GM18508 (cell line): Measurements from ENCODE around the gene VIPR2.
"Not testable (repeated sequence)": the region's sequence is repeated elsewhere in the genome, so short reads cannot be mapped to it uniquely, and the experiment has no call there.

Source experiments
- ATAC-seq: cut with Tn5 transposase; IDR thresholded peaks from one replicate; pipeline ENCODE4 v1.9.1; 2021; ENCODE audit warnings: moderate number of reproducible peaks; ENCODE audit not compliant: insufficient read depth, unreplicated experiment

VIPR2 gene

DNA sequence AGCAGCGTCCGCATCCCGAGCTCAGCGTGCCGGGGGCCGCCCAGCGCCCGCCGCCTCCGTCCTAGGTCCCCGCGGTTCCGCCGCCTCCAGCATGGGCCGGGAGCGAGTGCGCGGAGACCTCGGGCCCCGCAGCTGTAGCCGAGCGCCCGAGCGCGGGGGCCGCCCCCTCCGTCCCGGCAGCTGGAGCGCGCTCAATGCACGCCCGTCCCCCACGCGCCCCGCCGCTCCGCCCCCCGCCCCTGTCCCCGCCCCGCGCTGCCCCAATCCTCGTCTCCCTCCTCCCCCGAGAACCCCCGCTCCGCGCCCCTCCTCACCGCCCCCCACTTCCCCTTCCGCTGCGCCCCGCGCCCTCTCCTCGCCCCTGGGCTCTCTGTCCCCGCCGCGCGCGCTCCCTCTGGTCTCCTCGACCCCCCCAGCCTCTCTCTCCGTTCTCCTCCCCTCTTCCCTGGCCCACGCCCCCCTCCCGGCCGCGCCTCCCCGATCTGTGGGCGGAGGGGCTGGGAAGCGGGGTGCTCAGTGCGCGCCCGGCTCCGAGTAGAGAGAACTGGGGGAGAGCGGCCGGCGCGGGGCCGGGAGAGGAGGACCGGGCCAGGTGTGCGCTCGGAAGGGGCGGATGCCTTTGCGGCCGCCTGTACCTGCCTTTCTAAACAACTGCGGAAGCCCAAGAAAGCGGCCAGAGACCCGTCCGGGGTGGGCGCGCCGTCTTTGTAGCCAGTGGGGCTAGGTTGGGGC, at the start of gene VIPR2:
Gene VIPR2 (minus strand): TSS at position 110 of the 732 bp plus-strand sequence. CDS start 96 bp downstream, at position 14.
- no peak for ATAC-seq

DNA sequence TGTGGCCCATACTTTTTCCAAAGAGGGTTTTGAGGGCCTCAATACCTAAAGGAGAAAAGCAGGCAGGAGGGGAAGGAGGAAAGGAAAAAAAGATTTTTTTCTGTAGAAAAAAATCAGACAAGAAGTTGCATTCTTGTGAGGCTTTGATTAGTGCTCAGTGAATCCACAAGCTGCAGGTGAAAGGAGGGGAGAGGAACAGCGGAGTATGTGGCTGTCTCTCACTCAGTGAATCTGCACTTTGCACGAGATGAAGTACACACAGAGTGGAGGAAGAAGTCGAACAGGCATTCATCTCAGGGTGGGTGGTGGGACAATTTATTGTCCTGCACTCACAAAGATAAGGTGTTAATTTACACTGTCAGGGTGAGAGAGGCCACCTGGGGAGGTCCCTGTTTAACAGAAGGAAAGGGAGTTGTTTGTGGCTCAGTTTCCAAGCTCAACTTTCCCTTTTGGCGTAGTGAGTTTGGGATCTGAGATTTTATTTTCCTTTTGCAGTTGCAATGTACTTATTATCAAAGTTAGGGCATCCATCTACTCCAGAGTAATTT, 49.0 kb upstream of the VIPR2 start:
- ATAC-seq = no peak

DNA sequence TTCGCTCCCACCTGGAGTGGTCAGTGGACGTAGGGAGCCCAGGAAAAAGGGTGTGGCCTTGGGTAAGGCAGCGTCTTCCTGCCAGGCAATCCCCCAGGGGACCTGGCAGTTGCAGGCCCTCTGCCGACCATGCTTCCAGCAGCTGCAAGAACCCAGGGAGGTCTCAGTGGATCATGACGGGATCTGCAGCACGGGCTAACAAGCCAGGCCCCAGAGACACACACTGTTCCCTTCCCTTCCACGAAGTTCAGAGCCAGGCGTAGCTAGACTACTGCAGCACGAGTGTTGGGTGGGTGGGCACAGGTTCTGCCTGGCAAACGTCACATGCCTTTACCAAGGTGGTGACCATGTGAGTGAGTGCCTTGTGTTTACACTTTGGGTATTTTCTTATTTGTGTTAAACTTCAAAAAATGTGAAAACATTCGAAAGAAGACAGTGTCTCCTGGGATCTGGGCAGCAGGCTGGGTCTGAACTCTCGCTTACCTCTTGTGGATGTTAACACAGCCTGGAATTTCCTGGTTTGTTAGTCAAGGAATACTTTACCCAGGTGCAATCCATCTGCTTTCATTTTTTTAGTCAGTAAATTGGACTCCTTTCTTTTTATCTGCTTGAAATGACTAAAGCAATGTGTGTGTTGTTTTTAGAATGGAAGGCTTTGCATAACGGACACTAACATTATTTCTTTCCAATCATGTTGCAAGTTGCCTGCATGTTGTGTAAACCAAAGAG, 48.2 kb upstream of the VIPR2 start:
- no peak for ATAC-seq

DNA sequence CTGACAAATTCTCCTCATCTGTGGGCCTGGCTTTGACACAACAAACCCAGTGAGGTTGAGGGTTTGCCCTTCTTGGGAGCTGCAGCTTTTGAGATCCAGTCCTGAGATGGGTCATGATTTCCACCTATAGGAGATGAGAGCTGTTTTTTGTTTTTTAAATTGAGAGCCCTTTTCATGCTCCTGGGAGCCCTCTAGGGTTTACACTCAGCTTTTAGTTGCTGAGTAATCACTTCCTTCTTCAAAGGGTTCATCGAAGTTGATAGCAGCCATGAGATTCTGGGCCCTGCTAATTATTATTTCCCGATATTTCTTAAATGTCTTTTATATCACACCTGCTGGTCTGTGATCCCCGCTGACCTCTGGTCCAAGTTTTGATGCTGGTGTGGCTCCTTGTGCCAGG, 47.3 kb upstream of the VIPR2 start:
- no peak for ATAC-seq

- ATAC-seq = no peak
Measured at GRCh38 chr7:159191236-159191635, 46.6 kb upstream of the VIPR2 start.

DNA sequence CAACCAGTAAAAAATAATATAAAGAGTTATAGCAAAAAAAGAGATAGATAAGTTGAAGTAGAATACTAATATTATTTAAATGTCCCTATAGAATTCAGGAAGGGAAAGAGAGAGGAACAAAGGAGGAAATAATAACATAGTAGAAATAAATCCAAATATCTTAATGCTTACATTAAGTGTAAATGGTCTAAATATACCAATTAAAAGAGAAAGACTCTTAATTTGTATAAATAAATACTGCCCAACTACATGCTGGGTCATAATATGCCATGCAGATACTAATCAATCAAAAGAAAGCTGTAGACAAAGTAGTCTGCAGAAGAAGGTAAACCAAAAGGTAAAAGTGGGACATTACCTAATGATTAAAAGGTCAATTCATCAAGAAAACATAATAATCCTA, 43.3 kb upstream of the VIPR2 start:
- ATAC-seq = no peak

GRCh38 chr7:159179241-159179640, 34.6 kb upstream of the VIPR2 start:
- ATAC-seq = no peak

DNA sequence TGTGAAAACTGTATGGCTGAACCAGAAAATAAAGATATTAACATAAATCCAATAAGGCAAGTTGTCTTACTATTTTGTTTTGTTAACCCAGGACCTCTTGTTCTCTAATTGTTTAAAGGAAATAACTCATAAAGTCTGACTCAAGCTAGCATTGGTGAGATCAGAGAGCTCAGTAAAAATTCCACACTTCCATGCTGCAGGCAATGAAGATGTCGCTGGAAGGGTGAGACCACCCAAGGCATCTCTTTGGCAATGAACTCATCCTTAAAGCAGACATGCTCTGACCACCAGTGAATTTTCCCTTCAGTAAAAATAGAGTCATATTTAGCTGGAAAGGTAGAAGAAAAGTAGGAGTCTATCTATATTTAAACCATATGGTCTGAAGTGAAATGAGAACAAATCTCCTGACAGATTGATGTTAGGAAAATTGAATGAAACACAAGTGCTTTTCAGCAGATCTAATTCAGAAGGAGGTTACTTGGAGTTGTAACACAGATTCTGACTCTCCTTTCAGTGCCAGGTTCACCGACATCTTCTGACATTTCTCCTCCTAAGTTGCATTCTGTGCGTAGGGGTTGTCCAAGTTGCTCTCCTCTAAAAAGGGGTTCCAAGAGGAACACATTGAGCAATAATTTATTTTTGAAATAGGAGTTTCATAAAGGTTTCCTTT, 32.8 kb upstream of the VIPR2 start:
- ATAC-seq = no peak

- no peak for ATAC-seq
Measured at GRCh38 chr7:159175792-159176191, 31.1 kb upstream of the VIPR2 start.

- not testable (repeated sequence) for ATAC-seq
Measured at GRCh38 chr7:159175100-159175499, 30.4 kb upstream of the VIPR2 start.

- ATAC-seq = no peak
Measured at GRCh38 chr7:159172400-159172799, 27.7 kb upstream of the VIPR2 start.

GRCh38 chr7:159169391-159169790, 24.7 kb upstream of the VIPR2 start:
- no peak for ATAC-seq

DNA sequence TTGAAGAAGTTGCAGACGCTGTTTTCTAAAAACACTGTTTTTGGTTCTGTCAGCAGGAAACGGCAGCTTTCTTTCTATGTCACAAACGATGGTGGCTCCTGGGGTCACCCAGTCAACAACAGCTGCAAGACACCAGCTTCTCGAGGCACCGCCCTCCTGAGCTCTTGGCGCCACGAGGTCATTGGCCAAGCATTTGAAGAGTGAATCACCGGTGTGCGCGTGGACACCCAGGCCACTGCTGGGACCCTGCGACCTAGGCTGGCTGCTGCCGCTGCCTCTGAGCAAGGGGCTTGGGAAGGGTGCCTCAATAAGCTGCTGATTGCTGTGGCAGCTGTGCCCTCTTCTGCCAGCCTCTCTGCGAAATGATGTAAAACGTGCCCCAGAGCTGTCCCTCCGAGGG, 22.5 kb upstream of the VIPR2 start:
- ATAC-seq = no peak

GRCh38 chr7:159166530-159166929, 21.9 kb upstream of the VIPR2 start:
- no peak for ATAC-seq

- ATAC-seq = no peak
Measured at GRCh38 chr7:159165352-159165751, 20.7 kb upstream of the VIPR2 start.

DNA sequence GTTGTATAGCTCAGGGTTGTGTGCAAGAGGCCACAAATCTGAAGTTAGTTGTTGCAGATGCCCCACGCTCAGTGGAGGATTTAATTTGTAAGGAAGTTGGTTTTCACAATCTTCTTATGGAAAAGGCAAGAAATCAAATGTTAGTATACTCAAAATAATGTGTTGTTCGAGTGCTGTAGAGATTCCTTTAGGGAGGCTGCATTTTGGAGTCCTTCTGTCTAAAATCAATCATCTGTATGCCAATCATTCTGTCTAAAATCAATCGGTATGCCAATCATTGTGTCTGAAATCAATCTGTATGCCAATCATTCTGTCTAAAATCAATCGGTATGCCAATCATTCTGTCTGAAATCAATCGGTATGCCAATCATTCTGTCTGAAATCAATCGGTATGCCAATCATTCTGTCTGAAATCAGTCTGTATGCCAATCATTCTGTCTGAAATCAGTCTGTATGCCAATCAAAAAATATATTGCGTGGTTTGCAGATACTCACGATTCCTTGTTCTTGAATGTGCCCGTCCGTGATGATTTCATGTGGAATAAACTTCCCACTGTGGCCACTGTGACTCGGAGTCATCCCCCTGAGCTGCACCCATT, 19.1 kb upstream of the VIPR2 start:
- ATAC-seq = not testable (repeated sequence)

GRCh38 chr7:159162050-159162626, 17.5 kb upstream of the VIPR2 start:
- ATAC-seq = not testable (repeated sequence)

DNA sequence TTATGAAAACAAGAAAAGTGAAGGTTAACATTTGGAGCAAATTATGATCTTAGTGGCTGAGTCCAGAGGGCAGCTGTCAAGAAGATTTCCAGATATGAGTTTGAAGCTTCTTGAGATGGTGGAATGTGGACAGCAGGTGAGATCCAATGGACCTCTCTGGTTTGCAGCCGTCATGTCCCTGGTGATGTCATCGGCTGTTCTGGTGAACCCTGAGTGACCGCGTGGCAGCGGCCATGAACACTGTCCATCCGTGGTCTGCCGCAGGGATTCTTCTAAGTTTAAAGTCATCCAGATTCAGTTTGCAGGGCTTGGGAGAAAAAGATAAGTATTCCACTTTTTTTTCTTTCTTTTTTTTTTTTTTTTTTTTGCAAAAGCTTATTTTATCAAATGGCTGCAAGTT, 15.8 kb upstream of the VIPR2 start:
- no peak for ATAC-seq

GRCh38 chr7:159159731-159160130, 15.1 kb upstream of the VIPR2 start:
- ATAC-seq = no peak

DNA sequence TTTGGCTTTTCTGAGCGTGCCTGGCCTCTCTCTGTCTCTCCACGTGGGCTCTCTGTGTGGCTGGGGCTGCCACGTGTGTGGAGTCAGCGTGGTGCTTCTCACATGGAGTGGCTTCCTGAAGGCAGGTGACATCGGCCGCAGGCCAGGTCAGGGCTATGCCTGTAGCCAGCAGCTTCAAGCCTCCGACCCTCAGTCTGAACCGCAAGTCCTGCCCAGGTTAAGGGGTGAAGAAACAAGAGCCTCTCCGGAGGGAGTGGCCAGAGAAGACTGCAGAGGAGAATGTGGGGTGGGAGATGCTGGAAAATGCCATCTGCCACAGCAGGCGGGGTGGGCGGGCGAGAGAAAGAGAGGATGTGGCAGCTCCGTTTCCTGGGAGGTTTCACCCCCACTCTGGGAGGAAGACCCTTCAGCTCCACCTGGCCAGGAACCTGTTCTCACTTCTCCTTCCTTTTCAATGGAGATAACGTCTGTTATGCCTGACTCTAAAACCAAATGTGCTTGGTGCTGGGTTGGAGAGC, 14.3 kb upstream of the VIPR2 start:
- no peak for ATAC-seq
